Epithelial cell of esophagus (primary cell): ENCODE measurements around the gene TDP2.

Source experiments
- DNase-seq: peaks from one replicate; pipeline ENCODE4 v3.0.0; 2010; ENCODE audit warnings: low read depth
- H3K4me3 ChIP-seq: 2 replicates; pipeline ENCODE4 v1.5.1; 2011; ENCODE audit warnings: mild to moderate bottlenecking, low read length, control low read depth
- CTCF ChIP-seq: IDR thresholded peaks from 2 replicates; pipeline ENCODE4 v1.5.1; 2011; ENCODE audit warnings: low read depth, mild to moderate bottlenecking, low read length, control low read depth, inconsistent platforms; ENCODE audit not compliant: insufficient read depth; ENCODE audit errors: missing control alignments

Gene TDP2

GRCh38 chr6:24613361-24614042, 53.2 kb downstream of the TDP2 start:
- TF ChIP-seq CTCF = no peak
- no peak overlapping the region for H3K4me3 ChIP-seq
- no peak for DNase-seq

DNA sequence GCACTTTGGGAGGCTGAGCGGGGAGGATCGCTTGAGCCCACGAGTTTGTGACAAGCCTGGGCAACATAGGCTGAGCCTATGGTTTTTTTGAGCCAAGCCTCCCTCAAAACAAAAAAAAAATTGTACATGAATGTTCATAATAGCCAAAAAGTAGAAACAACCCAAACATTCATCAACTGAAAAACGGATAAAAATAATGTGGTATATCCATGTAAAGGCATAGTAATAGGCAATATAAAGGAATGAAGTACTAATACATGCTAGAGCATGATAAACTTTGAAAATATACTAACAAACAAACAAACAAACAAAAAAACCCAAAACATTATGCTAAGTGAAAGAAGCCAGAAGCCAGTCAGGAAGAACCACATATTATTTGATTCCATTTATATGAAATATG, 56.0 kb downstream of the TDP2 start:
- TF ChIP-seq CTCF = no peak
- DNase-seq = no peak
- no peak overlapping the region for H3K4me3 ChIP-seq

DNA sequence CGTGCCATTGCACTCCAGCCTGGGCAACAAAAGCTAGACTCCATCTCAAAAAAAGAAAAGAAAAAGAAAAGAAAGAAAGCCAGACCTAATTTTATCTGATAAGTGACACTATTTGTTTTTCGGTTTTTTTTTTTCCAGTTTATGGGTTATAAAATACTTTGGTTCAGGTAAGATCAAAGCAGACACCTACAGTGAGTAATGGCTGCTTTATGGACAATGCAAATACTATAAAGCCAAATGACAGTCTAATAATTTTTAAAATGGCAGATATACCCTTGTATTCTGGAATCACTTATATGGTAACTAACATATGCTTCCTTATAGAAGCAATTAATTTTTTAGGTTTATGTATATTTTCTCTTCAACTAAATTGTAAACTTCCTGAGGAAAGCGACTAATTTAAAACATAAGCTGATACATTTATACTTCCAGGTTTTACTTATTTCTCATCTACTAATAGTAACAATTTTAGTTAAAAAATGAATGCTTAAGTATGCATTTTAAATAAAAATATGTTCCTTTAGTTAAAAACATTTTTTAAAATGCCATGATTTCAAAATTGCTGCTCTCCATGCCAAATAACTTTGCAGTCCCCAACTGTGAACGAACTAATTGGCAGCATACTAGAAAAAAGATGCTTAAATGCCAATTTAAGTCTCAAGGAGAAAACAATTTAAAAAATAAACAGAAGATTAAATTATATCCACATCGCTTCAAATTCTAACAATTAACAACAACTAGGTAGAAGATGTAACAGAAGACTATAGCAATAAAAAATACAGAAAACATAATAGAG, 59.2 kb downstream of the TDP2 start:
- no peak for DNase-seq
- H3K4me3 ChIP-seq = no peak overlapping the region
- TF ChIP-seq CTCF = no peak

GRCh38 chr6:24606200-24606930, 60.3 kb downstream of the TDP2 start:
- no peak for TF ChIP-seq CTCF
- no peak for DNase-seq
- H3K4me3 ChIP-seq = no peak overlapping the region

GRCh38 chr6:24603241-24603640, 63.5 kb downstream of the TDP2 start:
- no peak for TF ChIP-seq CTCF
- no peak for DNase-seq
- no peak overlapping the region for H3K4me3 ChIP-seq

DNA sequence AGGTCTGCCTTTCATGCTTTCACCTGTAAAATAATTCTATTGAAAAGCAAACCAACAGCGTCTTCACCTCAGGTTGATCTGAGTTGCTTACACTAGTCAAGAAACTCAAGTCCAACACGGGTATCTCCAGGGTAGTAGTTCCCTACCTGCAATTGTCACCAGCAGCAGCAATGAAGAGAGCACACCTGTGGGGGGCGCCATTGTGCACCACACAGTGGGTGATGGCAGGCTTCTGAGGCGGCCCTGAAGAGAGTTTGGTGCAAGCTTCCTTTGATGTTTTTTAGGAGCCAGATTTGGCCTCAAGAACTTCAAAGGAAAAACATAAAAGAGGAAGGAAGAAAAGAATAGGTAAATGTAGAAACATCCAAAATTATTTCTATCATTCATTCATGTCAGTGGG, 65.8 kb downstream of the TDP2 start:
- no peak for TF ChIP-seq CTCF
- no peak overlapping the region for H3K4me3 ChIP-seq
- no peak for DNase-seq
